Stimulated activated CD8-positive, alpha-beta memory T cell treated with anti-CD3 and anti-CD28 coated beads, Interleukin-12 subunit alpha, Interleukin-12 subunit beta, amount 100 ng/mL, for 24 hours (primary cell): Measurements from ENCODE around the gene CLCN7.

Experiments
- DNase-seq: peaks from one replicate; pipeline ENCODE4 v3.0.0-alpha.2; 2020; ENCODE audit errors: extremely low read depth

The CLCN7 gene

DNA sequence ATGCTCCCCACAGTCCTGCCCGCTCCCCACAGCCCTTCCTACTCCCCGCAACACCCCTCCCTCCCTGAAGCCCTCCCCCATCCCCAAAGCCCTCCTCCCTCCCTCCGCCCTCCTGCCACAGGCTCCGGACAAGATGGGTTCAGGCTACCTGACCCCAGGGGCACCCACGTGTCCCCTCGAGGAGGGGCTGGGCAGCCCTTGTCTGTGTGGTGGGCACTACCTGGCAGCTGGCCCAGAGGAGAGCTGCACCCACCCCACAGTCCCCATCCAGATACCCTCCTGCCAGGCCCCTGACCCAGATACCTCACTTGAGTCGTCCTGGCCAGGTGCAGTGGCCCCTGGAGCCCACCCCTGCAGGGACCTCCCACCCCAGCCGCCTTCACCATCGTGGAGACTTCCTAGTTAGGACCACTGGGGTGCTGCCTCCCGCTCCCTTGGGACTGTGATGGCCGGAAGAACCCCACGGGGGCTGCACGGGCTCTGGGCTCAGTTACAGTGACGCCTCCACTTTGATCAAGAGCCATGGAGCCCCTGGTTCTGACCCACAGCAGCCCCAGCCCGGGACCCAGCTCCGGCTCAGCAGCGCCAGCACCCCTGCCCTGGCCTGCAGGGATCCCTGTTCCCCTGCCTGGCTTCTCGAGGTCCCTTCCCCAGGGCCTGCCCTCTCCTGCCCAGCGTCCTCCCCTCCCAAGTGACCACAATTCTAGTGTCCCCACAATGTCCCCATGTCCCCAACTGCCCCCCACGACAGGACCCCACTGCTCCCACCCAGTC is 43.1 kb downstream of the CLCN7 start:
- no peak for DNase-seq

GRCh38 chr16:1430759-1431496 is 43.9 kb downstream of the CLCN7 start, which contains the start of gene PERCC1:
TSS of gene PERCC1 (plus strand) at chr16:1431078. CDS start at chr16:1432594, 1,516 bp downstream.
- DNase-seq = no peak

- DNase-seq = no peak
Observed at GRCh38 chr16:1430214-1430758, 44.5 kb downstream of the CLCN7 start.

GRCh38 chr16:1429631-1430030 is 45.2 kb downstream of the CLCN7 start:
- DNase-seq = no peak

- no peak for DNase-seq
Observed at GRCh38 chr16:1429012-1429411, 45.8 kb downstream of the CLCN7 start.

DNA sequence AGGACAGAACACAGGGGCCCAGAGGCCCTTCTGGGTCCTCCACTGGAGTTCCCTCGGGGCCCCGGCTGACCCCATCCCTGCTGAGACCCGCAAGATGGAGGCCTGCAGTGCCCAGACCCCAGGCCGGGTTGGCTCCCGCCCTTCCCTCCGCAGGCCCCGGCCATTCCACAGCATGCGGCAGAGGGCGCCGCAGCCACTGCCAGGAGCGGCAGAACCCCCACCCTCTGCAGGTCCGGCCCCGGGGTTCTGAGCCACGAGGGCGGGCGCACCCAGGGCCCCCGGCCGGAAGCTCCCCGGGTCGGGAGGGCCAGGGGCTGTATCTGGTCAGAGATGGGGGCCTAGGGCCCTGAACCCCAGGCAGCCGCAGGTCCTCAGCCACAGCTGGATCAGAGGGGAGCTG is 46.3 kb downstream of the CLCN7 start:
- DNase-seq = no peak

DNA sequence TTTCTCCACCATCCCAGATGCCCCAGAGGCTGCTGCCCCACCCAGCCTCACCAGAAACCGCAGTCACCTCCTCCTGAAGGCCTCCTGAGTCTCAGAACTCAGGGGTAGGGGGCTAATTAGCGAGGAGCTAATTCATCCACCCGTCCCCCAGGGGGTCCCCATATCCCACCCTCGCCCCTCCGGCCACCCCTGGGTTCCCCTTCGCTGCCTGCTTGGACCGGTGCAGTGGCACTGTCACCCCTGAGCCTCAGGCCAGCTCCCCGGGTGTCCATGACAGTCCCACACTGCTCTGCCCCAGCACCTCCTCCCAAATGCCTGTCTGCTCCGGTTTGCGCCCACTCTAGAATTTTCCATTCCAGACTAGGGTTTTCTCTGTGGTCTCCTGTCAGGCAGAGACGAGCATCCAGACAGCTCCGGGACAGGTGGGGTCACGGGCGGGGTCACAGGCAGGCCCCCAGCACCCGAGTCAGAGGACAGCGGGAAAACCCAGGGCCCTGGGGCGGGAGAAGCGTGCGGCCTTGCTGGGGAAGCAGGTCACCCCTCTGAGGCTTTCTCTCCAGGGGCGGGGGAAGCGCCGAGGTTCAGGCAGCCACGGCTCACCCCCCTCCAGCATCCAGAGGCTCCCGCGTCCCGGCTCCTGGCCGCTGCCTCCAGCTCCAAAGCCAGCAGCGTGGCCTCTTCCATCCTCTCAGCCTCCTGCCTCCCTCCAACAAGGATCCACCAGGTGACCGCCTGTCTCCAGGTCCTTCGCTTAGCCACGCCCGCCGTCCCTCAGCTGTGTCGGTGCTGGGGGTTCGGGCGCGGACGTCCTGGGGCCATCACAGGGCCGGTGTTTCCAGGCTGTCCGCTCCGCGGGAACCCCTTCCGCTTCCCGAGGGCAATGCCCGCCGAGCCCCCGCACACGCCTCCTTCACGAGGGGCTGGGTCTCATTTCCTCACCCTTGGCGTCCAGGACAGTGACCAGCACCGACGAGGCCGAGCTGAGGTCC is 47.1 kb downstream of the CLCN7 start:
- no peak for DNase-seq

DNA sequence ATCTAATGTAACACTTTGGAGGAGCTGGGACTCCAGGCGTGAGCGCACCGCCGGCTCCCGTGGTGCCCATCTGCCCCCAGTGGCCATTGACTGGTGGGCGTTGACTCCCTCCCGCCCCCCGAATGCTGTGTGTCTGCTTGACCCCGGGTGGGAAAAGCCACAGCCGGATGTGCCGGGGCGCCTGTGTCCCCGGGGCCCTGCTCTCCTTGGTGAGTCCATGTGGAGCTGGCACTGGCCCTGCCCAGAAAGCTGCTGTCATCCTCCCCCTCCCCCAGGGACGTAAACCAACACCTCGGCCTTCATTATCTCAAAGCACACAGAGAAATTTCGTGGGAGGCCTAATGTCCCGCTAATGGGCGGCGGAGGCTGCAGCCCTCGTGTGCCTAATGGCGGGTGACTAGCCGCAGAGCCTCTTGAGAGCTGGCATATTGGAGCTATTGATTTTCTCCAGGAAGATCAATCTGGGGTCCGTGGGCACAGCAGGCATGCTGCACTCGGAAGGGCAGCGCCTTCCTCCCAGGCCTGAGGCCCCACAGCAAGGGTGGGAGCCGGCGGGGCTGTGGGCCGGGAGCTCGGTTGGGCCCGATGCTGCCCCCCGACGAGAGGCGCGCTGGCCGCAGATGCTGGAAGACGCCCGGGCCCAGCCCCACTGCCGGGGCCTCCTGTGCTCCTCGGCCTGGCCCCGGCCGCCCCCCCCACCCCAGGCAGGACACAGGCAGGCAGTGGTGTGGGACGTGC is 47.9 kb downstream of the CLCN7 start:
- no peak for DNase-seq

DNA sequence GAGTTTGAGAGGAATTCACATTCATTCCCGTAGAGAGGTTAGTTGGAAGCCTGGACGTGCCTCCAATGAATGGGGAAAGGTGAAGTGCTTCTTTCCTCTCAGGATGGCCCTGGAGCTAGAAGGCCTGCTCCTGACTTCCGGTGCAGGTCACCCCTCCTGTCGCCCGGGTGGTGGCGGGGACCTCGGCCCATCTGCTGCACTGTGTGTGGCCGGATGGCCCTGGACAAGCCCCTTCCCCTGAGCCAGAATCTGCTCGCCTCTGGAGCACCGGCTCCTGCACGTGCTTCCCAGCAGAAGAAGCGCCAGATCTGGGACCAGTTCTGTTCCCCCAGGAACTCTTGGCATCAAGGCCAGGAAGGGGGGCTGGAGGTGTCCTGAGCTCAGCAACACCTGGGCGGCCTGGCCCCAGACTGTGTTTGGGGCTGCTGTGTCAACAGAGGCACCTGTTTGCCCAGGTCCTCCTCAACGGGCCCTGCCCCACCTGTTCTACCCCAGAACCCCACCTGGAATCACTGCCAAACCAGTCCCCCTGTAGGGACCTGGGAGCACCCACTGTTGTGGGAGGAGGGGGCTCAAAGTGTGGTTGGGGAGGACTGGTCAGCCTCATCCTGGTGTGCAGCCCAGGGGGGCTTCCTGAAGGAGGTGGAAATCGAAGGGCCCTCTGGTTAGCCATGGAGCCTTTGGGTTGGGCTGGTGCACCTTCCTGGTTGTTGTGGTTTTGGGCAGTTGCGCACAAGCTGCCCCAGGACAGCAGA is 49.0 kb downstream of the CLCN7 start:
- DNase-seq = no peak

DNA sequence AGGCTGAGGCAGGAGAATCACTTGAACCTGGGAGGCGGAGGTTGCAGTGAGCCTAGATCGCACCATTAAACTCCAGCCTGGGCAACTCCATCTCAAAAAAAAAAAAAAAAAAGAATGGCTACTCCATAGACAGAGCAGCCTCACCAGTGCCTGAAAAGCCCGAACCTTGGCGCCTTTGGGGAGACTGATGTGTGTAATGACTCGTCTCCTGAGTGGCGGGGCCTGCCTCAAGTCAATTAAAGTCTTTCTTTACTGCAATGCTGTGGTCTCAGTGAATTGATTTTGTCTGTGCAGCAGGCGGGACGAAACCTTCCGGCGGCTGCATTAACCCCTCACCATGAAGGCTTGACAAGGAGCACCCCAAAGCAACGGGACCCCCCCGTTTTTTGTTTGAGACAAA is 50.8 kb downstream of the CLCN7 start:
- DNase-seq = no peak

DNA sequence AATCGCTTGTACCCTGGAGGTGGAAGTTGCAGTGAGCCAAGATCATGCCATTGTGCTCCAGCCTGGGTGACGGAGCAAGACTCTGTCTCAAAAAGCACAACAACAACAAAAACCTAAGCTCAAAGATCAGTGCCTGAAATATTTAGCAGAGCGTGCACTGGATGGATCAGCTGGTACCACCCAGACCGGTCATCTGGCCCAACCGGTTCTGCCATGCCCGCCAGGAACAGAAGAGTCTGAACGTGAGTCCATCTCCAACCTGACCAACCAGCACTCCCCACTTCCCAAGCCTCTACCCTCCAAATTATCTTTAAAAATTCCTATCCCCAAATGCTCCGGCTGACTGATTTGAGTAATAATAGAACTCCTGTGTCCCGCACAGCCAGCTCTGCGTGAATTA is 52.8 kb downstream of the CLCN7 start:
- no peak for DNase-seq

- no peak for DNase-seq
Observed at GRCh38 chr16:1420111-1420539, 54.7 kb downstream of the CLCN7 start.

DNA sequence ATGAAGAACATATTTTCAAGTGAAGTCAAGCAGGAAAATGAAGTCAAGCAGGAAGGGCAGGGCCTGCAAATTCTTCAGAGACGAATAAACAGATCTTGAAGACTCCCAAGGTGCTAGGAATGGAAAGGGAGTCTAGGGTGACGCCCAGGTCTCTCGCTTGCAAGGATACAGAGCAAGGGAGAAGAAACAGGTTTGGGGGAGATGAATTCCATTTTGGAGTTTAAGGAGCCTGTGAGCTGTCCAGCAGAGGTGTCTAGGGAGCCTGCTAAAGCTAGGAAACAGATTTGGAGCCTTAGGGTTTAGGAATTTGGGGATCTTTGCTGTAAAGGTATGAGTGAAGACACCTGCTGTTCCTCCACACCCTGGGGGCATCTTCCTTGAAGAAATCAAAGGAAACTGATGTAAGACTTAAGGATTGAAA is 58.3 kb downstream of the CLCN7 start:
- no peak for DNase-seq

DNA sequence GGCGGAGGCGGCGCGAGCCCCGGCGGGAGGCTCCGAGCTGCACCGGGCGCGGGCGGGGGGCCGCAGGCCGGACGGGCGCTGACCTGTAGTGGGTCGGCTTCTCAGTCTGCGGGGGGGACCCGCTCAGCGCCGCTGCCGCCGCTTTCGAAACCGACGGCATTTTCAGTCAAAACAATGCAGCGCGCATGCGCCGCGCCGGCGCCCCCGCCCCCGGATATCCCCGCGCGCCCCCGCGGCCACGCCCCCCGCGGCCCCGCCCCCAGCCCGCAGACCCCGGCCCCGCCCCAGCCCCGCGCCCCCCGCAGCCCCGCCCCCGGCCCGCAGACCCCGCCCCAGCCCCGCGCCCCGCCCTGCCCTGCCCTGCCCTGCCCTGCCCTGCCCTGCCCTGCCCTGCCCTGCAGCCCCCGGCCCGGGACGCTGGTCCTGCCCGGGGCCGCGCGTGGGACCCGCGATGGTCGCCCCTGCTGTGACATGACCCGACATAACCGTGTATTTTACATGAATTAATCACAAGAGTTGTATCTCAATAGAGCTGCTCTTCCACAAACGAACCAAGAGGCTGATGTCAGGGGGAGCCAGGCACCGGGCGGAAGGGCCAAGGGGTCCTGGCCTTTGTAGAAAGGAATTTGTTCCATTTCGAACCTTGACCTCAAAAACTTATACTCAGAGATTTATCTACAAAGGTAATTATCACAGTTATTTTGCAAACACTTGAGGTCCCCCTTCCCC is 60.1 kb downstream of the CLCN7 start, which contains the start of gene UNKL:
Gene UNKL (minus strand): TSS at position 173 of the 729 bp plus-strand sequence. CDS start 13 bp downstream, at position 160.
- peak; percentile 55 for DNase-seq

- DNase-seq = no peak
Observed at GRCh38 chr16:1413684-1414531, 60.9 kb downstream of the CLCN7 start.

DNA sequence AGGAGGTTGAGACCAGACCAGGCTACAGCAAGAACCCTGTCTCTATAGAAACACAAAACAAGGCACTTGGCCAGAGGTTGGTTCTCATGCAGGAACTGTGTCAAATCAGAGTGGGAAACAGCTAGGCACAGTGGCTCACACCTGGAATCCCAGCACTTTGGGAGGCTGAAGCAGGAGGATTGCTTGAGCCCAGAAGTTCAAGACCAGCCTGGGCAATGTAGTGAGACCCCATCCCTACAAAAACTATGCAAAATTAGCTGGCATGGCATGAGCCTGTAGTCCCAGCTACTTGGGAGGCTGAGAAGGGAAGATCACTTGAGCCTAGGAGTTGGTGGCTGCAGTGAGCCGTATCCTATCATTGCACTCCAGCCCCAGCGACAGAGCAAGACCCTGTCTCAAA is 62.0 kb downstream of the CLCN7 start:
- DNase-seq = no peak

DNA sequence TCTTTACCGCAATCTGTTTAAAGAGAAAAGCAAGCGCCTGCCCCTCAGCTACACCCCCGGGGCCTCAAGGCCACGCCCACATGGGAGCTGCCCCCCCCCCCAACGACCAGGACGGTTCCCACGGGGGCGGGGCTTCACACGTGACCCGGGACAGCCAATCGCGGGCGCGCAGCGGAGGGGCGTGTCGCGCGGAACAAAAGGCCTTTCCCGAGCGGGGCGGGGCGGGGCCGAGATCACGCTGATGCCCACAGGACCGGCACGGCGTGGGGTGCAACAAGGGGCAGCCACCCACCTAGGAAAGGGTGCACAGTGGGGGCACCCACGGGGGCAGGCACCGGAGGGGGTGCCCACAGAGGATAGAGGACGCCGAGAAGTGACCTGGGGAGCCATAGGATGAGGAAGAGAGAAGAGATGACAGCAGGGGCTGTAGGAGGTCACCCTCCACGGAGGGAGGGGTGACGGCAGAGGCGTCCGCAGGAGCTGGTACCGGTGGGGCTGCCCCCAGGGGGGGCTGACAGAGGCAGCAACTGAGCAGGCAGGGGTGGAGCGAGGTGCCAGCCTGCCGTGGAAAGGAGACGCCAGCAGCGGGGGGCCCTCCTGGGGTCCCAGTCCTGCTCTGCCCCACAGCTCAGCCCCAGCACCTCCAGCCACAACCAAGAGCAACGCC is 66.5 kb downstream of the CLCN7 start:
- peak; percentile 84 for DNase-seq

DNA sequence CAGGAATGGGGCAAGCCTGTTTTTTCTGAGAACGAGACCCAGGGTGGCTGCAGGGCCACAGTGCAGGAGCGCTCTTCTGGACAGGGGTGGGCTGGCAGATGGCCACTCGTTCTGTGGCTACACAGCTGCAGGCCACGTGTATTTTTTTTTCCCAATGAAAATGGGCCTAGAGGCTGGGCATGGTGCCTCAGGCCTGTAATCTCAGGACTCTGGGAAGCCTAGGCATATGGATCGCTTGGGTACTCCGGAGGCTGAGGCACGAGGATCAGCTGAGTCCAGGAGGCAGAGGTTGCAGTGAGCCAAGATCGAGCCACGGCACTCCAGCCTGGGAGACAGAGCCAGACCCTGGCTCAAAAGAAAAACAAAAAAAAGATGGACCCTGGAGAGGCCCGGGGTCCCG is 67.1 kb downstream of the CLCN7 start:
- DNase-seq = no peak
